DMS 273 (cell line): Measurements from ENCODE around the gene FASN.

Experiments used
- DNase-seq: peaks from one replicate; lab custom pipeline; 2025; ENCODE audit not compliant: unreplicated experiment; lab: John Stamatoyannopoulos, UW

Gene FASN

DNA sequence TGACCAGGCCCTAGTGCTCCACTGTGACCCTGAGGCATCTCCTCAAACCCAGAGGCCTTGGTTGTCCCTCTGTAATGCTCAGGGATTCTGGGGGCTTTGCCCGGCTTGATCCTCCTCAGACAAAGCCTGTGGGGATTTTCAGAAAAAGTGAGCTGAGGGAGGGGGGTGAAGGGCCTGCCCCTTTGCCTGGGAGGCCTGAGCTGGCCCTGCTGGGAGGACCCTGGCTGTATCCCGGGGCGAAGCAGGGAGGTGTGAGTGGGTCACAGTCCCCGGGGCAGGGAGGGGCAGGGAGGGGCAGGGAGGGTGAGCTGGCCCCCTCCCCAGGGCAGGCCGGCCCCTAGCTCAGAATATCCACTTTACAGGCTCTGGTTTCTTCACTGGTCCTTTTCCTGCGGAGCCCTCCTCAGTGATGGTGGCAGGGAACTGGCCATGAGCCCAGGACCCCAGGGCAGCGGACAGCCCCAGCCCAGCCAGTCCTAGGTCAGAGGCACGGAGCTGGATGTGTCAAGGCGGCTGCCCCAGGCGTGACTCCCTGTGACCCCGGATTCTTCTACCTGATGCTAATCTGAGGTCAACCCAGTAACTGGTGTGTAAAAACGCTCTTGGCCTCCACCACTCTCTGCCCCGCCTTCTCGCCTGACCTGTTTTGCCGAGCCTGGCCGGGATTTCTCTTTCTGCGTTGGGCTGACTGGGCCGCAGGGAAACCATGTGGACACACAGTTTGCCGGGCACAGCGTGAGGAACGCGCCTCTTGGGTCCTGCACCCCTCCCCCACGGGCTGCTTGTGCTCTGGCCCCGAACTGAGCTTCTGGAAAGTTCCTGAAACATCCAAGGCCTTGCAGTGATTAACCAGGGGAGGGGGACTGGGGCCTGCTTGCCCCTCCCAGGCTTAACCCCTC is 5.8 kb upstream of the FASN start:
- no peak for DNase-seq

DNA sequence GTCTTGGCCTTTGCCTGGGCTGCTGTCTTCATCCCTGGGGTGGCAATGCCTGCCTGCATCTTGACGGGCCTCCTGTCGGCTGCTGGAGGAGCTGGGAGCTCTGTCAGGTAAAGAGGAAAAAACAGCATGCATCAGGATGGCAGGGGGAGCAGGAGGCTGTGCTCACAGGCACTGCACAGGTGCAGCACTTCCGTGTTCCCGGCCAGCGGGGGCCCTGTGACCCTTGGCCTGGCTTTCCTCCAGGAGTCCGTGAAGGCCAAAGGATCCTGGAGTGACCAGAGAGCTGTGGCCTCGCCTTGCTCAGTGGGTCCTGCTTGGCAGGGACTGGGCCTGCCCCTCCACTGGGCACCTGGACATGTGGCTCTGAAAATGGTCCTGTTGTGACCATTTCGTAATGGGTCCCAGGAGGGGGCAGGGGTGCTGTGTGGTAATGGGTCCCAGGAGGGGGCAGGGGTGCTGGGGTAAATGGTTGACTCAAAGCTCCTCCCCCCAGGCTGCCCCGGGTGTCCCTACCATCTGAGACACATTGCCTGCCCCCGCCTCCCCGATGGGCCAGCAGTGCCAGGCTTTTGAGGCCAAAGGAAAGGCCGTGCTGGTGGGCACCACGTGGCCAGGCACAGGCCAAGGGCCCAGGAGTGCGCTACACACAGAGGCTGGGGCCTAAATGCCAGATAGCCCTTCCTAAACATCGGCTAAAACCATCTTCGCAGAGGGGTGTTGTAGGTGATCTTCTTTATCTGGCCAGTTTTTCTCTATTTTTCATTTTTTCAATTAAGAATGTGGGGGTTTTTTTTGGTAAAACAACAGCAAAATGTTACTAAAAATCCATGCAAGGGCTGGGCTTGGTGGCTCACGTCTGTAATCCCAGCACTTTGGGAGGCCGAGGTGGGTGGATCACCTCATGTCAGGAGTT is 4.0 kb upstream of the FASN start:
- peak; percentile 49 for DNase-seq

DNA sequence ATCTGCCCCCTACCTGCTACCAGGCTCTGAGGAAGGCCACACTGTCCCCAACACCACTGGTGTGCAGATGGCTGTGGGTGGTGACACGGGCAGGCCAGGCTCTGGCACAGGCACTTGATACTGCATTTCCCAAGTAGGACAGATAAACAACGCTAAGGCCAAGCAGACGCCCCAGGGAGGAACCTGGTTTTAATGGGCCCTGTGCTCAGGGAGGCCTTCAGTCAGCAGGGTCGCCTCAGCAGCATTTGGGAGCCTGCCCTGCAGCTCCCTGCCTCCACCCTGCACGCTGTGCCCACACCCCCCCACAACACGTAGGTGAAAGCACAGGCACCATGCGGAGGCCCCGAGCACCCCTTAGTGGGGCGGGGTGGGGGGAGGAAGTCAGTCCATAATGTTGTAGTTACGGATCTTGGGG is 3.3 kb upstream of the FASN start:
- no peak for DNase-seq

DNA sequence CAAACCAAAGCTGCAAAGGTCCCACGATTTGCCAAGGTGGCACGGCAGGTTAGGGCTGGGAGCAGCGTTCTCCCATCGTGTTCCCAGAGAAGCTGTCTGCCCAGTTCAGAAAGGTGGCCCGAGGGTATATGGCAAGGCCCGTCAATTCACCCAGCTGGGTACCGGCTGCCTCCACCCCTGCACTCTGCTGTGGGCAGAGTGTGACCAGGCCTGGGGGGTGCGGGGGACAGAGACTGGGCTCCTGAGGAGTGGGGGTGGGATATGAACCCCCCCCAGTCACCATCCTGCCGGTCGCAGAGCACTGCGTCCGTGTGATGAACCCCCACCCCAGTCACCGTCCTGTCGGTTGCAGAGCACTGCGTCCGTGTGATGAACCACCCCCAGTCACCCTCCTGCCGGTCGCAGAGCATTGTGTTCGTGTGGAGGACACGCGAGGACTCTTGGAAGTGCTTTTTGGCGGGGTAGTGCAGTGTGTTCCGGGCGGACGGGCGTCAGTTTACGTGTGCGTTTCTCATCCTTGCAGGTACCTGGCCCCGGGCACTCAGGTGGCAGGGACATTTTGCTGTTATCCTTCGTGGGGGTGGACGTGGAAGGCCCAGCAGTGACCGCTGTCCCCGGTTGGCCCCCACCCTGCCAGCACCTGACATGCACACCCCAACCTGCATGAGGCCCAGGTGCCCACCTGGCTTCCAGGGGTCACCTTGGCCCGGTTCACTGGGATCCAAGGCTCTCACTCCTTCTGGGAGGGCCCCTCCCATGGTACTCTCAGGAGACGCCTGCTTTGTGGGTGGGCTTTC is 2.7 kb upstream of the FASN start:
- no peak for DNase-seq

DNA sequence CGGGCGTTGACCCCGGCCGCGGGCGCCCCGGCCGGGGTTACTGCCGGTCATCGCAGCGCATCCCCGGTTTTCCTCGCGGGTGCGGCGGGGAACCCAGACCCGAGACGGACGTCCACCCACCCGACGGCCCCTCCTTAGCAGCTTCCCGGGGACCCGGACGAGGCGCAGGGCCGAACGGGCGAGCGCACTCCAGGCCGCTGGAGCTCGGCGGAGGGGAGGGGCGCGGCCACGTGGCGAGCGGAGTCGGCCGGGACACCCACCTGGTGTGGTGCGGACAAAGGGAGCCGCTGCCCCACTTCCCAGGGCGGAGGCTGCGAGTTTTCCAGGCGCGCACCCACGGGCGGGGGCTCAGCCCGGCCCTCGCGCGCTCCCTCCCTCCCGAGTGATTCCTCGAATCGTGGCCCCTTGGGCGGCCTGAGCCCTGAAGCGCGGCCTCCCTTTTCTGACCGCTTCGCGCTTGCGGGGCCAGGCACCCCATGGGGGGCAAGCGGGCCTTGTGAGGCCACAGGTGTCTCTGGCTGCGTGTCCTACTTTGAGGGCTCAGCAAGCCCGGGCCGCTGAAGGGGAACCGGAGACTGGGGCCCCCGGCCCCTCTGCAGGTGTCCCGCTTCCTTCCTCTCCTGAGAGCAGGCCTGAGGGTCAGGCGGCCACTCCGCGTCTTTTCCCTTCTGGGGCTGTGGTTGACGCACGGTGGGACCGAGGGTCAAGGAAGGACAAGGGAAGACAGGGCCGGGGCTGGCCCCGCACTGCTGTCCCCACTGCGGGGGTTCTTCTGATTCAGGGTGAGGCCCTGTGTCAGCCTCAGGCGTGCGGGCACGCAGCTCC is 1.1 kb upstream of the FASN start:
- DNase-seq = peak; percentile 84

DNA sequence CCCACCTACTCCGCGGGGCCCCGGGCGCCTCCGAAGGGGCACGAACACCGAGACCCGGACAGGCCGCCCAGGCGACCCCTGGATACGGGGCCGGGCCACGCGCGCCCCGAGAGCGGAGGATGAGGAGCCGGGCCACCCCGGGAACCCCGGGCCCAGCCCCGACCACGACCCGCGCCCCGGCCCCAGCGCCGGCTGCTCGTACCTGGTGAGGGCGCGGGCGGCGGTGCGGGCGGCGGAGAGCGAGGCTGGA is 192 bp downstream of the FASN start:
- no peak for DNase-seq

DNA sequence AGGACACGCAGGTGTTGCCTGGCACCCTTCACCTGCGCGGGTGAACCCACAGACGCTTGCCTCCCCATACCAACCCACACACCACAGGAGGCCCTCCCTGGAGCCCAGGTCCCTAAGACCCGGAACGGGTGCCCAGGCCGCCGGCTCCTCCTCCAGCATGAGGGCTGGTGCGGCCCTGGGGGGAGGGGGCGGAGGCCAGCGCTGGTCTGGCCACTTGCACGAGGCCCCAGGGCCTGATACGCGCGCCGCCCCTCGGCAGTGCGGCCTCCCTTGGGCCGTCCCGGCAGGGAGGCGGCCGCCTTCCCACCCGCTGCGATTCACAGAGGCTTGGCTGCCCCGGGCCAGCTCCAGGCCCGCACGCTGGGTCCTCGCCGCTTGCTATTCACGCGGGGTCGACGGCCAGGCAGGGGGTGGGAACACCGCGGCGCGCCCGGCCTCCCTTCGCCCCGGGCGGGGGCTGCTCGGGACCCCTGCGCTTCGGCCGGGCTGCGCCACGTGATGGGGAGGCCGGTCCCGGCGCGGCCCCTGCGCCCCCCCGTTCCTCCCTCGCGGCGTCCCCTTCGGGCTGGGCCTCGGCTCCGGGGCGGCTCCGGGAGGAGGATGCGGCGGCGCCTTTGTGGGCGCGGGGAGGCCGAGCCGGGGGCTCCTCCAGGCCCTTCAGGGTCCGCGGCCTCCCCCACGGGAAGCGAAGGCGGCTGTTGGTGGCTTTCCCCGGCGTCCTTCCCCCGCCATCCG is 685 bp downstream of the FASN start:
- peak; percentile 63 for DNase-seq

DNA sequence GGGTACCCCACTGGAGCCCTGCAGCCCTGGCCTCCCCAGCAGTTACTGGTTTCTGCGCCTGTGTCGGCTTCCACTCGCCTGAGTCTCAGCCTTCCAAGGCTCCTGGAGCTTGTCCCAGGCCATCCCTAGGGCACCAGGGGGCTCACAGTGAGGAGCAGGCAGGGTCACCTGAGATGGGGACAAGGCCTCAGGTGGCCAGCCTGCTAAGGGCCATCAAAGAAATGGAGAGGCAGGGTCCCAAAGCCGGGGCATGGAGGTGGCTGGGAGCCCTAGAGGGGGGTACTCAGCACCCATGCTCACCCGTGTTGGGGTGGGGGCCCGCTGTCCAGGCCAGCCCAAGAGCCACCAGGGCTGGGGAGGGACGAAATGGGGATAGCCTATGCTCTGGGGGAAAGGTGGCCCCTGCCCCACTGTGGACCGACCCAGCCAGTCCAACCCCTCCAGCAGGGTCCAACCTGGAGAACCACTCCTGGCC is 1.3 kb downstream of the FASN start:
- DNase-seq = no peak

DNA sequence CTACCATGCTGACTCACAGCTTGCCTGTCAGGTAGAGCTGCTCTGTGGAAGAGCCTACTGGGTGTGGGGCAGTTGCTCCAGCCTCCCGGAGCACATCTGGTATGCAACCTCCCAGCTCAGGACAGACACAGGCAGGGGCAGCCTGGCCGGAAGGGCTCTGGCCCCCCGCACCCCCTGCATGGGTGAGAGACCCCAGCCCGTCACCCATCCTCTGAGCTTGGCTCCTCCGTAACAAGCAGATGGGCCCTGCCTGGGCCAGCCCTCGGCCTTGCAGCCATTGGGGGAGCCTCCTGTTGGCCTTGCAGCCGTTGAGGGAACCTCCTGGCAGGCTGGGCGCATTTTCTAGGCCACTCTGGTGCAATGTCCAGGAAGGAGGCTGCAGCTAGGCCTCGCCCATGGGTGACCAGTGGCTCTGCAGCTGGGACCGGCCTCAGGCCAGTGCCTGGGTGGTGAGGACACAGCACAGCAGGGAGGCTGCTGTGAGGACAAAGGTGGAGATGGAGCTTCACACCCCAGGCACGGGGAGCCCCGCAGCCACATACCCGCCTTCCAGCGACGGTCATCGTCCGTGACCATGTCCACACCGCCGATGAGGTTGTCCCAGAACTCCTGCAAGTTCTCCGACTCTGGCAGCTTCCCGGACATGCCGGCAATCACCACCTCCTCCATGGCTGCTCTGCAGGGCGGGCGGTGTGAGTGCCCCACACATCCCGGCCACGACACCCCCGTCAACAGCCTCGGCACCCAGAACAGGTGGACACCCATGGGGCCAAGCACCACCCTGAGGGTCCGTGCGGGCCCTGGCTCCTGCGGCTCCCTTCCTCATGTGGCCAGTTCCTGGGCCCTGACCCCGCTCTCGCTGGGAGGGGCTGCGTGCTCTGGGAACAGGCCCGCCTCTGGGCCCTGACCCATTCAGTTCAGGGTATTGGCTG is 2.0 kb downstream of the FASN start:
- peak; percentile 68 for DNase-seq

DNA sequence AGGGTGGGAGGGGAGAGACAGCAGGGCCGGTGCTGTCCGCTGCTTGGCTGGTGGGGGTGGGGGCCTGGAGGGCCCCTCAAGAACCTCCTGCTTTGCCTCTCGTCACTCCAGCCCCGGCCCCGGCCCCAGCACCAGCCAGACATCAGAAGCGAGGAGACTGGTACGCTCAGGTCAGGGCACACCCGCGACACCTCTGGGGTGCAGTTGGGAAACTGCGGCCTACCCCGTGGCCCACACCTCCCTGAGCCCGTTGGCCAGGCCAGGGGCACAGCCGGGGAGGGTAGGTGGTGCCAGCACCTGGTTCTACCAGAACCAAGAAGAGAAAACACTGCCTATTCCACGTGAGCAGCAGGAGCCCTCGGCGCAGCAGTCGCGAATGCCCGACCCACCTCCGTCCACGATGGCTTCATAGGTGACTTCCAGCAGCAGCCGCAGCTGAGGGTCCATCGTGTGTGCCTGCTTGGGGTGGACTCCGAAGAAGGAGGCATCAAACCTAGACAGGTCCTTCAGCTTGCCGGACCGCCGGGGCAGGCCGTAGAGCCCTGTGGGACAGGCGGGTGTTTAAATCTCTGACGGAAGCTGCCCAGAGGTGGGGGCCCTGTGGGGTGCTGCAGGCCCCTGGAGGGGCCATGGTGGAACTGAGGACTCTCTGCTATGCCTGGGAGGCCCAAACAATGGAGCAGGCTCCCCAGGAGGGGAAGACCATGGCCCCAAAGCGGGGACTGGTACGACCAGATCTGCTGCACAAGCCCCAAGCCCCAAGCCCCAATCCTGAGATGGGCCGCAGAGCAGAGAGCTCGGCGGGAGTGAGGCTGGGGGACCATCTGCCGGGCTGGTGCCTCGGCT is 2.9 kb downstream of the FASN start:
- no peak for DNase-seq

DNA sequence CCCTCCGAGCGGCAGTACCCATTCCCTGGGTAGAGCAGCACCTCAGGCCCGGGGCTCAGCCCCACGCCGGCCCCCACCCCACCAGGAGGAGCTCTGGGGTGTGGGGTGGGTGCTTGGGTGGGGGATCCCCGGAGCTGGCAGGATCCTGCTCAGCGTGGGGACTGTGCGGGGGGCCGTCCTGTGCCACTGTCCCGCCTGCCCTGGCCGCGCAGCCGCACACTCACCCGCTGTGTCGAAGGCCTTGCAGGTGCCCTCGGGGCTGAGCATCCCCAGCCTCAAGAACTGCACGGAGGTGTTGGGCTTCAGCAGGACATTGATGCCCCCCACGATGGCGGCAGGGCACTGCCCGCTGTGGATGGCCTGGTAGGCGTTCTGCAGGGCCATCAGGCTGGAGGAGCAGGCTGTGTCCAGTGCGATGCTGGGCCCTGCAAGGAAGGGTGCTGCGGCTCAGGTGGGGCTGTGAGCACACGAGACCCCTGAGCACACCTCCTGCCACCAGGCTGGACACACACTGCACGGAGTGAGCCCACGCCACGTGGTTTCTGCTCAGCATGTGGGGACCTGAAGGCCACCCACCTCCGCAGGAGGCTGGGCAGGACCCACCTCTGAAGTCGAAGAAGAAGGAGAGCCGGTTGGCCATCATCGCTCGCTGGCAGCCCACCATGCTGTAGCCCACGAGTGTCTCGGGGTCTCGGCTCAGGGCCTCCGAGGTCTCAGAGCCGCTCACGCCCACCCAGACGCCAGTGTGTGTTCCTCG is 4.9 kb downstream of the FASN start:
- DNase-seq = no peak

DNA sequence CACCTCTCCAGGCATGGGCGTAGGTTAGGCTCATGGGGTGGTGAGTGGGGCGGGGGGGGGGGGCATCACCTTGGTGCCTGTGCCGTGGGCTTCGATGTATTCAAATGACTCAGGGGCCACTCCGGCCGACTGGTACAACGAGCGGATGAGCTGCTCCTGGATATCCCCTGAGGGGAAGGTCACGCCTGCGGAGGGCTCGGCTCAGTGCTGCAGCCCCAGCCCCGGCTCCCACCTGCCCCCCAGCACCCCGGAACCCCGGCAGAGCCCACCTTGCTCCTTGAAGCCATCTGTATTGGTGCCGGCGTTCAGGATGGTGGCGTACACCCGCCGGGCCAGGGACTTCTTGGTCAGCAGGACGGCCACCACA is 5.4 kb downstream of the FASN start:
- DNase-seq = no peak

DNA sequence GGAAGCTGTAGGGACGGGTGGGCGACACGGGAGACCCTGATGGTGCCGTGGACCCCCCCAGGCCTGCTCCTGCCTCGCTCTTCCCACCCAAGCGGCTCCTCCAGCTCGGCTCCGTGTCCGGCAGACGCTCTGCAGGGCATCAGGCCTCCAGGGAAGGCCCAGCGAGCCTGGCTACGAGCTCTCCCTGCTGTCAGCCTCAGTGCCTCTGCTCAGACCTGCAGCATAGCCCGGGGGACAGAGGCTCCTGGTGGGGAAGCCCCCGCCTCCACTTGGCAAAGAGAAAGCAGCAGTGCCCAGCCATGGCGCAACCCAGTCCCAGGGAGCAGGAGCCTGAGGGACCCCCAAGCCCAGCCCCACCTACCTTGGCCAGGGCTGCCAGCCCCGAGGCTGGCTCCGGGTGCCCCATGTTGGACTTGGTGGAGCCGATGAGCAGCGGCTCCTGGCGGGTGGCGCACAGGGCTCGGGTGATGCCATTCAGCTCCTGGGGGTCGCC is 5.9 kb downstream of the FASN start:
- no peak for DNase-seq

DNA sequence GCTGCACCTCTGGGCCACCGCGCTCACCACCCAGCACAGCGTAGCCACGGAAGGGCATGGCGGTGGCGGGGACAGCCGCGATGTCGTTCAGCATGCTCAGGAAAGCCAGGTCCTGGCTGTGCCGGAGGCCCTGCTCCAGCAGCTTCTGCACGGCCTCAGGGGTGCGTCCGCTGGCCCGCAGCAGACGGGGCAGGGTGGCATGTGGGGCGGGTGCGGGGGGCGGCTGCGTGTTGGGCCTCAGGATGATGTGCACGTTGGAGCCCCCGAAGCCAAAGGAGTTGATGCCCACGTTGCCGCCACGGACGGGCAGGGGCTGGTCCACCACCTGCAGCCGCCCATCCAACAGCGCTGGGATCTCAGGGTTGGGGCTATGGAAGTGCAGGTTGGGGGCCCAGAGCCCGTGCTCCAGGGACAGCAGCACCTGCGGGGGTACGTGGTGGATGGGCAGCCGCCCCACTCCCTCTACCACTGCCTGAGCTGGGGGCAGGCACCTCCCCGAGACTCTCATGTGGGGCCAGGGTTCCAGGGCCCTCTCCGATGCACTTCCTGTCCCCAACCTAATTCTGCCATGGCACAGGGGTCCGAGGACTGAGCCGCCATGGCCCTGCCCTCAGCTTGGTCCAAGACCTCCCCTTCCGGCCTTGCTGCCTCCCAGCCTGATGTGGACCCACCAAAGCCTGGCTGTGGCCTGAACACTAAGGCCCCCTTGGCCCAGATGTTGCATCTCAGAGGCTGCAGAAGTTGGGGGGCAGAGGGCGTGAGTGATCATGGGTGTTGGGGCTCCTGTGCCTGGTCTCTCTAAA is 6.6 kb downstream of the FASN start:
- DNase-seq = no peak

DNA sequence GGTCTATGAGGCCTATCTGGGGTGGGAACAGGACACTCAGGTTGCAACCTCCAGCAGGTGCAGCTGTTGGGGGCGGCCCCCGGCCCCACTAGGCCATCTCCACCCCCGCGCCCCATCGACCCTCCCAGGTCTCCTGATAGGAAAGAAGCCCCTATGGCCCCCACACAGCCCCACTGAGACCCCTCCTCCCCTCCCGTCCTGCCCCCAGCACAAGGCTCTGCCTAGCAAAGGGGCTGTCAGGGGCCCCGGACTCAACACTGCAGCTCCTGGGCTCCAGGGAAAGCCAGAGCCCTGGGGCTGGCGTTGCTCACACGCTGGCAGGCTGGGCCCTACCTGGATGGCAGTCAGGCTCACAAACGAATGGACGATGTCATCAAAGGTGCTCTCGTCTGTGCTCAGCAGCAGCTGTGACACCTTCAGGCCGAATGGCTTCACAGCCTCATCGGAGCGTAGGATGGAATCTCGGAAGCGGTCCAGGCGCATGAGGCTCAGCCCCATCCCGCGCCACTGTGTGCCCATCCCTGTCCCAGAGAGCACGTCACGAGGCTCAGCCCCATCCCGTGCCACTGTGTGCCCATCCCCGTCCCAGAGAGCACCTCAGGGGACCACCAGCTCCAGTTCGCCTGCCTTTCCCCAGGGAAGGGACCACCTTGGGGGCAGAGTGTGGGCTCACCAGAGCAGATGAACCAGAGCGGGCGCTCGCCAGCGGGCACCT is 7.3 kb downstream of the FASN start:
- no peak for DNase-seq
